ENCODE data around the gene NADSYN1. TPM values are rescaled to one million over a fixed set of nuclear protein-coding genes. Genes with fewer than 3 reads are reported as not detected.

The NADSYN1 gene
- total and polyA plus RNA-seq, 2 experiments from 2014 or later, result 35.6 to 54.9 TPM

DNA sequence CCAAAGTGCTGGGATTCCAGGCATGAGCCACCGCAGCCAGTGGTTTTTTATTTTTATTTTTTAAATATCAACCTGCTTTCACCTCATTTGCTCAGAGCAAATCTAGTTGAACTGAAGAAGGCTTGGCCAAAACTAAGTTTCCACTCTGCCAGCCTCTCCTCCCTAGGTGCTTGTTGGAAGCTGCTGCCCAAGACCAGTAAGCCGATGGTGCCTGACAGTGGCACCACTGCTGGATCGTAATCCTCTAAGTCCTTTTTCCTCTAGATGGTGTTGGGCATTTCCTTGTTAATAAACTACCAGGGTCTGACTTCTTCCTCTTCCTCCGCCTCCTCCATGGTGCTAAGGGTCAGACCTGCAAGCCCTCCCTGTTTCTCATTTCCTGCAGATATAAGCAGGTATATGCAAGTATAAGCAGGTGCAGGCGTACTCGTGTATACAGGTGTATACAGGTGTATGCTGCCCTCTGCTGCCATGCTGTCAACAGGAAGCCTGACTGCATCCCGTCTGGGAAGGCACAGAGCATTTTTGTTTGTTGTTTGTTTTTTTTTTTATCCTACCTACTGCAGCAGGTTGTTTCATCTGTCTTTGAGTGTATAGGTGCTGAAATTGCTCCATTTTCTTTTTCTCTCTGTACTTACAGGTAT, 1.6 kb downstream of the NADSYN1 start (continued):
- TF ChIP-seq ZNF462 (CRISPR knock-in tag; IDR thresholded peaks at IDR 0.05) (no peak), JUNB (IDR thresholded peaks at IDR 0.05; ENCODE audit: unreplicated experiment) (no peak)

DNA sequence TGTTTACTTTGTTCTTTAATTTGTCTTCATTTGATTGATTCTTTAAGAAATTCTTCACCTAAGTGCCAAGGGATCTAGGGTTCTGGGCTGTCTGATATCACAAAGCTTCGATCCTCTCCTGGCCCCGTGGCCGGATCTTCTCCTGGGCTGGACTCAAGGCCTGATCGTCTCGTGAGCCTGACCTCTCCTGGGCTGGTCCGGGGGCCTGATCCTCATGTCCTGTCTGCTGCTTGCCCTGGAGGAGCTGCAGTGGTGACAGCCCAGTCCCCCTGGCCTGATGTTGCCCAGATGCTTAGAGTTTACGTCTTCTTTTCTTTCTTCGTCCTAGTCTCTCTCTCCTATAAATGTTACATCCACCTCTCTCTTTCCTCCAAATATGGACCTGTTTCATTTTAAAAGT, 3.3 kb downstream of the NADSYN1 start:
- peaks cover 9% of the 10 kb centered on the region for H3K27me3 Mint-ChIP-seq (ENCODE audit: insufficient read depth, low read depth, poor library complexity)
- no peaks in the 10 kb centered on the region for H3K27me3 ChIP-seq (ENCODE audit: insufficient read depth)
- no peak for ATAC-seq
- H4K20me1 ChIP-seq (replicated peaks; ENCODE audit: insufficient read depth), result peaks cover 6% of the 10 kb centered on the region; the same call in 1 of the 2 replicates
- no peaks in the 10 kb centered on the region for H3F3A ChIP-seq (replicated peaks; ENCODE audit: low read depth)
- peaks cover 16% of the 10 kb centered on the region for H3K79me2 ChIP-seq (replicated peaks; ENCODE audit: insufficient read depth)
- peaks cover 14% of the 10 kb centered on the region; the same call in 1 of the 2 replicates for H3K4me1 ChIP-seq (ENCODE audit: insufficient read depth)
- no peak overlapping the region for H2AFZ ChIP-seq
- no peak overlapping the region for H3K4me3 Mint-ChIP-seq
- H3K27ac Mint-ChIP-seq, result no peak overlapping the region
- no peak overlapping the region for H3K4me3 ChIP-seq
- peaks cover 13% of the 10 kb centered on the region for H3K36me3 ChIP-seq (ENCODE audit: insufficient read depth)
- peaks cover 17% of the 10 kb centered on the region for H3K4me1 Mint-ChIP-seq
- no peak overlapping the region for H3K4me2 ChIP-seq
- H3K36me3 Mint-ChIP-seq (ENCODE audit: low read depth), result peaks cover 46% of the 10 kb centered on the region
- H3K27ac ChIP-seq (ENCODE audit: low read depth), result no peak overlapping the region
- no peak for DNase-seq (ENCODE audit: low spot score)
- no peaks in the 10 kb centered on the region for H3K9me2 ChIP-seq (ENCODE audit: insufficient read depth)
- H3K9me3 Mint-ChIP-seq, result no peaks in the 10 kb centered on the region
- TF ChIP-seq STAT1 (IDR thresholded peaks at IDR 0.05; ENCODE audit: unreplicated experiment) (no peak), POLR2AphosphoS5 (IDR thresholded peaks at IDR 0.05; ENCODE audit: low read depth) (no peak), ZNF331 (CRISPR knock-in tag; IDR thresholded peaks at IDR 0.05; ENCODE audit: low read depth) (no peak), NANOG (IDR thresholded peaks at IDR 0.05; ENCODE audit: borderline replicate concordance) (no peak), ZNF114 (CRISPR knock-in tag; IDR thresholded peaks at IDR 0.05) (no peak)
- TF ChIP-seq, protein P1, sequence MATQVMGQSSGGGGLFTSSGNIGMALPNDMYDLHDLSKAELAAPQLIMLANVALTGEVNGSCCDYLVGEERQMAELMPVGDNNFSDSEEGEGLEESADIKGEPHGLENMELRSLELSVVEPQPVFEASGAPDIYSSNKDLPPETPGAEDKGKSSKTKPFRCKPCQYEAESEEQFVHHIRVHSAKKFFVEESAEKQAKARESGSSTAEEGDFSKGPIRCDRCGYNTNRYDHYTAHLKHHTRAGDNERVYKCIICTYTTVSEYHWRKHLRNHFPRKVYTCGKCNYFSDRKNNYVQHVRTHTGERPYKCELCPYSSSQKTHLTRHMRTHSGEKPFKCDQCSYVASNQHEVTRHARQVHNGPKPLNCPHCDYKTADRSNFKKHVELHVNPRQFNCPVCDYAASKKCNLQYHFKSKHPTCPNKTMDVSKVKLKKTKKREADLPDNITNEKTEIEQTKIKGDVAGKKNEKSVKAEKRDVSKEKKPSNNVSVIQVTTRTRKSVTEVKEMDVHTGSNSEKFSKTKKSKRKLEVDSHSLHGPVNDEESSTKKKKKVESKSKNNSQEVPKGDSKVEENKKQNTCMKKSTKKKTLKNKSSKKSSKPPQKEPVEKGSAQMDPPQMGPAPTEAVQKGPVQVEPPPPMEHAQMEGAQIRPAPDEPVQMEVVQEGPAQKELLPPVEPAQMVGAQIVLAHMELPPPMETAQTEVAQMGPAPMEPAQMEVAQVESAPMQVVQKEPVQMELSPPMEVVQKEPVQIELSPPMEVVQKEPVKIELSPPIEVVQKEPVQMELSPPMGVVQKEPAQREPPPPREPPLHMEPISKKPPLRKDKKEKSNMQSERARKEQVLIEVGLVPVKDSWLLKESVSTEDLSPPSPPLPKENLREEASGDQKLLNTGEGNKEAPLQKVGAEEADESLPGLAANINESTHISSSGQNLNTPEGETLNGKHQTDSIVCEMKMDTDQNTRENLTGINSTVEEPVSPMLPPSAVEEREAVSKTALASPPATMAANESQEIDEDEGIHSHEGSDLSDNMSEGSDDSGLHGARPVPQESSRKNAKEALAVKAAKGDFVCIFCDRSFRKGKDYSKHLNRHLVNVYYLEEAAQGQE (IDR thresholded peaks at IDR 0.05; ENCODE audit: unreplicated experiment), result no peak

Data from GM23338 (cell line).